Limb (tissue), 2 donors: ENCODE measurements around the gene WIPF2.
"Not testable (repeated sequence)": the region's sequence is repeated elsewhere in the genome, so short reads cannot be mapped to it uniquely, and the experiment has no call there.

Experiments
- DNase-seq, 2 donors: peaks; one replicate each; pipeline ENCODE4 v3.0.0-alpha.2; 2016; ENCODE audit errors: extremely low spot score in 2 of 2

Gene WIPF2

DNA sequence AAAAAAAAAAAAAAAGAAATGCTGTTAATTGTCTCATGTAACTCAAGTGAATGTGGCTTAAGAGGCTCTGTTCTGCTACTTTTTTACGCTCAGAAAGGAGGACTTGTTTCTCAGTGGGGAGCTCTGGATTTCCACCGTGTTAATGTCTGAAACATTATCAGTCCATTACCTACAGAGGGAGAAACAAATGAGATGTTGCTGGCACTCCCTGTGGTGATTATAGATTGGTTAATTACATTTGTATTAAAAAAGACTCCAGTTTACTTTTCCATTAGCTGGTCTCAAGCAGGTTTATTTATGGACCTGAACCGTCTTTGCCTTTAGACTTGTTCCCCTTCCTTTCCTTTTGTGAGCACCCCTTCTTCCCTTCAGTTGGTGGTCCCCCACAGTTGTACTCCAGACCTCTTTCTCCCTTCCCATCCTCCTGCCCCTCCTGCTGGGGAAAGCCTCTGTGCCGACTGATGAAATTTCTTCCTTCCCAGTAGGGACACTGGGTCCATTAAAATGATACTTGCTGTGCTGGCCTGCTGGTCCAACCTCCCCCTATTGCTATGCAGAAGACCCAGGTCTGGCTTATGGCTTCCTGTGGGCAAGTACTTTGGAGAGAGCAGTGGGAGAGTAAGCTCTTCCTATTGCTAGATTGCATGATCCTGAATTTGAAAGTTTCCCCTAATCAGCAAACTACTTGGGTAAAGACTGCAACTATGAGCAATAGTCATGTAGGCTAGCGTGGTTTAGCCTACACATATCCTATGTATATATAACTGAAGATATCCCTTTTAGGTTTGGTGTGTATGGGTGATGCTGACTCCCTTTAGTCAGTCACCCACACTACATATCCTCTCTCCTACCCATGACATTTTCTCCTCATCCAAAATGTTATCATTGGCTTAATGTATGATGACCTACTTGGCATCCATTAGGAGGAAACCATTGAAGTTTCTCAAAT lies 76.7 kb downstream of the WIPF2 start:
- no peak for DNase-seq

GRCh38 chr17:40297511-40297910 lies 78.4 kb downstream of the WIPF2 start:
- no peak for DNase-seq

DNA sequence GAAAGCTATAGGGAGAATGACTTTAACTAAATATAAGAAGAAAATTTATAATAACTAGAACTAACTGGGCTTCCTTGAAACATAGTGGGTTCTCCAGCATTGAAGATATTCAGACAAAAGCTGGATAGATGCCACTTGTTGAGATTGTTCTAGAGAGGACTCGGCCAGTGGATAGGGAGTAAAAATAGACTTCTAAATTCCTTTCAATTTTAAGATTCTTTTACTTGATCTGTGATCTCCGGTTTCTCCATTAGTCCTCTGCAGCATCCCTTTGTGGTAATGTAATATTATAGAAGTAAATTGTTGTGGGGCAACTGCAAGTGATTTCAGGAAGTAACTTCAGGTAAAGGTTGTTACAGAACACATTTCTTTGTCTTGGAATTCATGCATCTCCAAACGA lies 79.6 kb downstream of the WIPF2 start:
- no peak for DNase-seq

GRCh38 chr17:40299159-40299757 lies 80.2 kb downstream of the WIPF2 start:
- not testable (repeated sequence) for DNase-seq

DNA sequence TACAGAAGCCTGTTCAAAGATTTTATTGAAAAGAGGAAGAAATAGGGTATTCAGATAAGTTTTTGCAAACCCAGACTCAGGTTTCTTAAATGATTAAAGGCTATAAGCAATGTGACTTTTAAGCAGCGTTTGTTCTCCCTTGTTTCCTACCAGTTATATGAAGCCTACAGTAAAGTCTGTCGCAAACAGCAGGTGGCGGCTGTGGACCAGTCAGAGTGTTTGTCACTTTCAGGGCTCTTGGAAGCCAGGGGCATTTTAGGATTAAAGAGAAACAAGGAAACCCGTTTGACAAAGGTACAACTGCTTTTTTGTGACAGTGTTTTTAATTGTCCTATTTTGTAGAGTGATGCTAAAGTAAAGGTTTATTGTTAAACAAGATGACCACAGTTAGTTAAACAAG lies 82.2 kb downstream of the WIPF2 start:
- DNase-seq: no peak

- peak; percentile 76 to 89 for DNase-seq
These were observed 84.0 kb downstream of the WIPF2 start for GRCh38 chr17:40303009-40303657.

DNA sequence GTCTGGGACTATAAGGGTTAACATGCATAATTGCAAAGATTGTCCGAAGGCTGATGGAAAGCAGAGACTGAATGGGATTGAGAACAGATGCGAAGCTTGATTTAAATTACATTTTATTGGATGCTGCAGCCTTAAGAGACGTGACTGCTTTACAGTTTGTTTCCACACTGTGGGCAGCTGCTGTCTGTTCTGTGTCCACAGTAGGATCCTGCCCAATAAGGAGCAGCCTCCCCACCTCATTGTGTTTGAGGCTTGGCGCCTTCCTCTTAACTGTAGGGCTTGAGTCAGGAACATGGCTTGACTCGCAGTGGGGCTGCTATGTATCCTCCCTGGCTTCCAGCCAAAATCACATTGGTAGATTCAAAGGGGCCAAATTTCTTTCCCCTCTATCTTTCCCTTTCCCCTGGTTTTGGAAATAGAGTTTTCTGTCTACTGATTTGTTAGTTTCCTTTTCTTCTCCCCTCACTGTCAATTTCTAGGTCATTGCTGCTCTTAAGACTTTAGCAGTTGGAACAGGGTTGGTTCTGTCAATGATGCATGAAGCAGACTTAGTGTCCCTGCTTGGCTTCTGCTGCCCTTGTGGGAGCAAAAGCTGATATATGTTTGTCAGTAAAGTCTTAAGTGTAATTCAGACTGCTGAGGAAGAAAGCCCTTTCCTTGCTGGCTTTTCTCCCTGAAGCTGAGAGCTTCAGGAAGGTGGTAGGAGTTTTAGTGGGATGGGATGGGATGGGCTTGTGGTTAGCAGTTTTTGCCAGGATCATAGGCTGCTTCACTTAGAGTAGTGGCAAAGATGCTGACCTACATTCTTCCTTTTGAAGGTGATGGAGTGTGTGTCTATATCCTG lies 84.8 kb downstream of the WIPF2 start:
- DNase-seq: peak; percentile 63 to 83

DNA sequence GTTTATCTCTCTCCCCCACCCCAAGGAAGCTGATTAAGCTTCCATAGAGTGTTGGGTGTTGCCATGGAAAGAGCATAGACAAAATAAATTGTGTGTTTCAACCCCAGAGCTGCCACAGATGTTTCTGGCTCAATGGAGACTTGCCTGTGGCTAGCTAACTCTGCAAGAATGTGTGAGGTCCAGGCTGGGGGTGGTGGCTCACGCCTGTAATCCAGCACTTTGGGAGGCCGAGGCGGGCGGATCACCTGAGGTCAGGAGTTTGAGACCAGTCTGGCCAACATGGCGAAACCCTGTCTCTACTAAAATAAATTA lies 85.4 kb downstream of the WIPF2 start:
- DNase-seq: not testable (repeated sequence)

GRCh38 chr17:40304866-40305265 lies 85.8 kb downstream of the WIPF2 start:
- not testable (repeated sequence) for DNase-seq

- no peak for DNase-seq
These were observed 87.3 kb downstream of the WIPF2 start for GRCh38 chr17:40306395-40306794.

DNA sequence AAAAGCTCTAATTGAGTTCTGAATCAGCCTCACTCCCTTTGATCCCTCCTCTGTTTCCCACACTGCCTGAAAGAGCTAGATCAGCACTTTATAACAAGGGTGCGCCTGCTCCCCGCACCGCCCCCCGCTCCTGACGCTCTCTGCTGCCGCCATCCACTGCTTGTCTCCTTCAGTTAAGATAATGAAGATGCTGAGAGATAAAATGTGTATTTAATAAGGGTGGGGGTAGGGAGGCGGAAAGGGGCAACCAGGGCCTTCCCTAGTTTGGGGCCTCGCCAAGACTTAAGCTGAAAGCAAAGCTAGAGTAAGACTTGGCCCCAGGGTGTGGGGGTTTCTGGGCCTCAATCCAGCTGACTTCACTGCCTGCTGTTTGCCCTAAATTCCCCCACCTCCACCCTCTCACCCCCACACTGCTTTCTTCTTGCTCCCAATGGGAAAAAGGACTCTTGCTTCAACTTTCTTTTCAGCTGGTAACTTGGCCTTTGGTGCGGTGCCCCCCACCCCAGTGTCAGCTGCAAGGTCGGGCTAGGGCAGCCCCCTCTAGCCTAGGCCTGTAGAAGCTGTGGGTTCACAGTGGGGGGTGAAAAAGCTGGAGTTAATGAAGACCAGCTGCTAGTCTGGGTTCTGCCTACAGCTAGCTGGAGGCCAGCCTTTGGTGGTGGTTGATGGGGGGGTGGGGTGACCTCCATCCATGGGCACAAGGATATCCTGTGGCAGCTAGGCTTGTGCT lies 88.1 kb downstream of the WIPF2 start:
- peak; percentile 78 to 82 for DNase-seq

DNA sequence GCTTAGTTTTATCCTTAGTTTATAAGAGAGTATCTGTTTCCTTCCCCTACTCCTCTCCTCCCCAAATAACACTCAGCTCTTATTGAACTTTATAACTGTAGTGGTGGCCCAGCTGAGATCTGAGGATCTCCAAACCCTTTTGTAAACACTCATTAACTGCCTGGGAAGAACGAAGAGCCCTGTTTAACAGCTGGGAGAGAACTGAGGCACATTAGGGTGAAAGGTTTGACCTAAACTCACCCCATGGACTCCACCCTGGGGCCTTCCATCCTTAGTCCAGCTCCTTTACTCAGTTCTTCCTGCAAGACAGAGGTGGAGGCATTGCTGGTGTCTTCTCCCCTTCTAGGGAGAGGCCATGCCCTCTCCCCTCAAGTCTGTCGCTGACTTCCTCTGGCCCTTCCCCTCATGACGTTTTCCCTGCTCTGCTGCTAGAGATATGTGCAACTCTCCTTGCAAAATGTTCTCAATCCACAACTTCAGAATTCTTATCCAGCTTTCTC lies 88.7 kb downstream of the WIPF2 start:
- no peak for DNase-seq

DNA sequence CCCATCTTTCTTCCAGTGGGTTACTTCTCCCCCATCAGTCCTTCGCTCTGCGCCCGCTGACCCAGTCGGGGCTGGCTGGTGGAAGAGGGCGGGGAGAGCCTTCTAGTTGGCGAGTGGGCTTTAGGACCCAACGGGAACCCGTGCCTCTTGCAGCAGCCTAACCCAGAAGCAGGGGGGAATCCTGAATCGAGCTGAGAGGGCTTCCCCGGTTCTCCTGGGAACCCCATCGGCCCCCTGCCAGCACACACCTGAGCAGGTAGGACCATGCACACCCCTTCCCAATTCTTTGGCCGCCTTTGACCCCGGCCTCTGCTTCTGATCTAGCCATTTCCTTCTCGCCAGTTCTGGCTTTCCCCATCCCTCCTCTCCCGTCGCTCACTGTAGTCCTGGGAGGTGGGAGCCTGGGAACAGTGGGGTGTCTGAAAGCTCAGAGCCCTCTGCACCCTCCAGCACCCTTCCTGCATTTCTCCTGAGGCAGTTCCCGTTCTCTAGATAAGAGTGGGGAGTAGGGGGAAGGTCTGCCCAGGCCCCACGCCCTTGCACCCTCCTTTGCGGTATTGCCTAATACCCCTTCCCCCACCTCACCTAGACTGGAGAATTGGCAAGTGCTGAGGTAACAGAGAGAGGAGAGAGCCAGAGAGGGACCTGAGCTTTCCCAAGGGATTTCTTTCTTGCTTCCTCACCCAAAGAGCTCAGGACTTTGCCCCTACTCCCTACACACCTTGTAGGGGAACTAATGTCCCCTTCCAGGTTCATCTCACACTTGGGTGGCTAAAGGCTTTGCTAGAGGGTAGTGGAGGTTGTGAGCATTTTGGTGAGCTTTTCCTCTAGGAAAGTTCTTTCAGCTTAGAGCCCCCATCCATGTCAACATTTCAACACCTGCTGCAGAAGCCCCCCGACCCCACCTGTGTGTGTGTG lies 90.2 kb downstream of the WIPF2 start, which contains the start of gene RARA:
Gene RARA, plus strand, starts transcription at position 150 of the 918 bp plus-strand sequence. CDS start 22,039 bp downstream, outside the sequence.
- DNase-seq: peak in 1 of 2 donors; percentile 79

- peak in 1 of 2 donors; percentile 27 for DNase-seq
These were observed 90.9 kb downstream of the WIPF2 start for GRCh38 chr17:40309949-40310510.

DNA sequence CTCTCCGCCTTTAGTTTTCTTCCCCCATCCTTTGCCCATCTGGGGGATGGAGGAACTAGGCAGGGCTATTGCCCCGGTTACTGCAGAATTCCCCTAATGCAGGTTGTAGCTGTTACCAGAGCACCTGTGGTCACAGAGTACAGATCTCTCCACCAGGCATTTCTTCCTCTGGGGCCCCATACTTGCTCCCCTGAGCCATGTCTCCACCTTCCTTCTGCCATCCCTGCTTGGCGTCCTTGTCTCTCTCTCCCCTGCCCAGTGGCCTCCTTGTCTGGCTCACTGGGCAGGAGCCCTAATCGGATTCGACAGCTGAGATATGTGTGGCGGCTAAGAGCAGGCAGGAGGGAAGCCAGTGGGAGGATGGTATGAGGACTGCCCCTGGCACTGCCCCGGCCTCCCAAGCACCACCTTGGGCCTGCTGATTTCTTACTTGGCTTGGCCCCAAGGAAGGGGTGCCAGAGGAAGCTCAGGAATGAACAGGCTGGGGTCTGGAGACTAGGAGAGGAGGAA lies 91.8 kb downstream of the WIPF2 start:
- no peak for DNase-seq

DNA sequence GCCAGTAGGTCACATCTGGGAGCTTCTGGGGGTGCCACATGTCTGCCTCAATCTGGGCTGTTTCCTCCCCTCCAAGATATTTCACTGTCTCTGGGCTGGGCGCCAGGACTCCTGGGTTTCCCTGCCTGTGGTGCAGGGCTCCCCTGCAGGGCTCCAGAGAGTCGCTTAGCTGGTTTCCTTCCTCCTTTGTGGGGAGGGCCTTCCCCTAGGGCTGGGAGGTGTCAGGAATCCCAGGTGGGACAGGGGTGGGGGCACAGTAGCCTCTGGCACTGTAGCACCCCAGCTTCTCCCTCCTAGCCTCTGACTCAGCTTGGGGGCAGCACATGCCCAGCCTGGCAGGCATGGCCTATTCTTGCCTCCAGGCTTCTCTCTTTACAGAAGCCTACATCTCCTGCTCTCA lies 92.5 kb downstream of the WIPF2 start:
- DNase-seq: no peak

GRCh38 chr17:40312131-40312731 lies 93.1 kb downstream of the WIPF2 start:
- DNase-seq: no peak

DNA sequence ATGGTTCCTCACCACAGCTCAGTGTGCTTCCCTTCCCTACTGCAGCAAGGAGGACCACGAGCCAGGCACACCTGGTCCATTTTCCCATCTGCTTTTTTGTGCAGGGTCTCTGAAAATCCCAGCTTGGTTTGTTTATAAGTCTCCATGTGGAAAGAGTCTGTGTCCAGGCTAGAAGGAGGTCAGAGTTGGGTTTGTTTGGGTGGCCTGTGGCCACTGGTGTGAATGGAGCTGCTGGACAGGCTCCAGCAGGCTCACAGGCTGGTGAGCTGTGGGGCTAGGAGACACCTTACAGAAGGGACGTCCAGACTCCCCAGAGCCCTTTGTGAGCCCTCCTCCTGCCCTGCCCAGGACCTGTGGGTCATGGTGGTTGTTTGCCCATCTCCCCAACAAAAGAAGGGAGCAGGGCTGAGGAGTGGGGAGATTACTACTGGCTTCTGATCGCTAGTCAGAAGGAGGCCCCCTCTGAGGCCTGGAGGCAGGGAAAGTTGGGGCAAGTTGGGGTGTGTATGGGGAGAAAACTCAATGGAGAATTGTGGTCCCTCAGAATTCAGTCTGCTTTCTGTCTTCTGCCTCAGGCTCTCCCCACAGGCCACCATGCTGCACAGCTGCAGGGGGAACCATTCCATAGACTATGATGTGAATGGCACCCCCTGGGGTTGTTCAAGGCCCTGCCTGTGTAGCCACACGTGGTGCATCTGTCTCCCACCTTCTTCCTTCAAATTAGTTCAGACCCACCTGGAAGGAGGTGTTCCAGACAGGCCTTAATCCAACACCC lies 94.0 kb downstream of the WIPF2 start:
- no peak for DNase-seq
